Neural cell (in vitro differentiated cells): ENCODE data around the gene DCBLD2. TPM values are rescaled to one million over a fixed set of nuclear protein-coding genes. Genes with fewer than 3 reads are reported as not detected.
"Not testable (repeated sequence)": the region's sequence is repeated elsewhere in the genome, so short reads cannot be mapped to it uniquely, and the experiment has no call there.

Experiments used
- H2AFZ ChIP-seq: fragments of 200-600, 300-800 bp; sonication (generic), shearing (Covaris generic); 2 replicates; pipeline ENCODE4 v1.6.0; 2014; ENCODE audit warnings: low read depth, mild to moderate bottlenecking, antibody characterized with exemption, low read length, moderate library complexity
- H3F3A ChIP-seq: fragments of 200-600 bp; shearing (Covaris generic); 2 replicates; pipeline ENCODE4 v1.6.1; 2016; ENCODE audit warnings: mild to moderate bottlenecking, moderate library complexity, mixed read lengths, antibody characterized with exemption, low read length; ENCODE audit not compliant: insufficient read depth, poor library complexity, severe bottlenecking
- H3K27ac ChIP-seq: fragments of 200-600, 300-800 bp; sonication (generic), shearing (Covaris generic); 2 replicates; pipeline ENCODE4 v1.5.1; 2014; ENCODE audit warnings: mild to moderate bottlenecking, low read length, moderate library complexity
- H3K27me3 ChIP-seq: fragments of 300-800, 200-600 bp; sonication (generic), shearing (Covaris generic); 2 replicates; pipeline ENCODE4 v1.6.0; 2014; ENCODE audit warnings: mild to moderate bottlenecking, low read depth, low read length, moderate library complexity; ENCODE audit not compliant: insufficient read depth
- H3K36me3 ChIP-seq: fragments of 300-800, 200-600 bp; sonication (generic), shearing (Covaris generic); 2 replicates; pipeline ENCODE4 v1.5.1; 2014; ENCODE audit warnings: mild to moderate bottlenecking, antibody characterized with exemption, low read length, moderate library complexity; ENCODE audit not compliant: insufficient read depth
- H3K4me2 ChIP-seq: fragments of 300-800, 200-600 bp; sonication (generic), shearing (Covaris generic); 2 replicates; pipeline ENCODE4 v1.6.0; 2014; ENCODE audit warnings: mild to moderate bottlenecking, low read length
- H3K4me3 ChIP-seq: fragments of 300-800, 200-600 bp; sonication (generic), shearing (Covaris generic); 2 replicates; pipeline ENCODE4 v1.5.1; 2014; ENCODE audit warnings: mild to moderate bottlenecking, low read length, moderate library complexity
- H3K79me2 ChIP-seq: fragments of 200-600 bp; shearing (Covaris generic); replicated peaks from 2 replicates; pipeline ENCODE4 v1.6.0; 2014; ENCODE audit warnings: mild to moderate bottlenecking, low read length, moderate library complexity; ENCODE audit not compliant: insufficient read depth
- H3K9ac ChIP-seq: fragments of 300-800, 200-600 bp; sonication (generic), shearing (Covaris generic); 2 replicates; pipeline ENCODE4 v1.6.1; 2016; ENCODE audit warnings: mild to moderate bottlenecking, low read length, mixed read lengths
- H3K9me2 ChIP-seq: fragments of 200-600 bp; shearing (Covaris generic); 2 replicates; pipeline ENCODE4 v1.6.1; 2016; ENCODE audit warnings: mild to moderate bottlenecking, low read length, mixed read lengths; ENCODE audit not compliant: insufficient read depth
- H3K9me3 ChIP-seq: fragments of 200-600, 300-800 bp; sonication (generic), shearing (Covaris generic); 2 replicates; pipeline ENCODE4 v1.6.1; 2016; ENCODE audit warnings: mild to moderate bottlenecking, mixed run types, low read length, moderate library complexity, mixed read lengths
- H4K20me1 ChIP-seq: fragments of 200-600 bp; shearing (Covaris generic); 2 replicates; pipeline ENCODE4 v1.6.1; 2016; ENCODE audit warnings: mild to moderate bottlenecking, mixed run types; ENCODE audit not compliant: insufficient read depth
- CTCF ChIP-seq: fragments of 450-650 bp; IDR thresholded peaks from 2 replicates; pipeline ENCODE4 v1.5.1; 2014; ENCODE audit warnings: antibody characterized with exemption, mild to moderate bottlenecking, moderate library complexity; ENCODE audit not compliant: poor library complexity, severe bottlenecking
- EP300 ChIP-seq: fragments of 450-650 bp; conservative IDR thresholded peaks from 2 replicates; pipeline ENCODE4 v1.6.1; 2014; ENCODE audit warnings: antibody characterized with exemption, mild to moderate bottlenecking, moderate library complexity; ENCODE audit not compliant: poor library complexity, severe bottlenecking
- EZH2 ChIP-seq: fragments of 200-600, 300-800 bp; shearing (Covaris generic), sonication (generic); IDR thresholded peaks from 2 replicates; pipeline ENCODE4 v1.6.1; 2014; ENCODE audit warnings: antibody characterized with exemption, low read length, borderline replicate concordance, mild to moderate bottlenecking; ENCODE audit not compliant: insufficient read depth, poor library complexity, severe bottlenecking
- MXI1 ChIP-seq: fragments of 450-650 bp; conservative IDR thresholded peaks from 2 replicates; pipeline ENCODE4 v1.6.1; 2014; ENCODE audit warnings: antibody characterized with exemption, mild to moderate bottlenecking; ENCODE audit not compliant: poor library complexity, severe bottlenecking
- POLR2AphosphoS5 ChIP-seq: IDR thresholded peaks from 2 replicates; pipeline ENCODE4 v1.6.1; 2012
- RAD21 ChIP-seq: fragments of 450-650 bp; conservative IDR thresholded peaks from 2 replicates; pipeline ENCODE4 v1.6.1; 2014; ENCODE audit warnings: antibody characterized with exemption, mild to moderate bottlenecking, moderate library complexity
- REST ChIP-seq: IDR thresholded peaks from 2 replicates; pipeline ENCODE4 v1.6.1; 2012; ENCODE audit warnings: borderline replicate concordance
- SMC3 ChIP-seq: fragments of 450-650 bp; conservative IDR thresholded peaks from 2 replicates; pipeline ENCODE4 v1.6.1; 2014; ENCODE audit warnings: antibody characterized with exemption, mild to moderate bottlenecking, moderate library complexity; ENCODE audit not compliant: poor library complexity
- TAF1 ChIP-seq: IDR thresholded peaks from 2 replicates; pipeline ENCODE4 v1.6.1; 2012; ENCODE audit warnings: low read depth
- polyA plus RNA-seq: library from polyadenylated mRNA; depleted of rRNA; stranded (reverse); fragments of >200 nt; gene quantifications from 2 replicates; pipeline ENCODE4 v1.2.3, GENCODE V29; 2014

DCBLD2 gene
- polyA plus RNA-seq, 1 donor from 2014 or later: 69.0 TPM

DNA sequence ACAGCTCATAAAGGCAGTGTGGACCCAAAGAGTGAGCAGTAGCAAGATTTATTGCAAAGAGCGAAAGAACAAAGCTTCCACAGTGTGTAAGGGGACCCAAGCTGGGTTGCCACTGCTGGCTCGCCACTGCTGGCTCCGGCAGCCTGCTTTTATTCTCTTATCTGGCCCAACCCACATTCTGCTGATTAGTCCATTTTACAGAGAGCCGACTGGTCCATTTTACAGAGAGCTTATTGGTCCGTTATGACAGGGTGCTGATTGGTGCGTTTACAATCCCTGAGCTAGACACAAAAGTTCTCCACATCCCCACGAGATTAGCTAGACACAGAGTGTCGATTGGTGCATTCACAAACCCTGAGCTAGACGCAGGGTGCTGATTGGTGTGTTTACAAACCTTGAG is 44.2 kb downstream of the DCBLD2 start:
- H3K27ac ChIP-seq, H3K4me2 ChIP-seq, H4K20me1 ChIP-seq, H3K9ac ChIP-seq, H3K36me3 ChIP-seq, H3K4me3 ChIP-seq, H3K79me2 ChIP-seq, H3F3A ChIP-seq, H3K9me2 ChIP-seq, H2AFZ ChIP-seq, H3K27me3 ChIP-seq, H3K9me3 ChIP-seq: not testable (repeated sequence)

GRCh38 chr3:98856724-98857123 is 44.8 kb downstream of the DCBLD2 start:
- H3F3A ChIP-seq: no peaks in the 10 kb centered on the region
- H3K79me2 ChIP-seq: peaks cover 6% of the 10 kb centered on the region
- no peak overlapping the region for H3K4me3 ChIP-seq
- no peaks in the 10 kb centered on the region for H3K9me3 ChIP-seq
- H3K9me2 ChIP-seq: no peaks in the 10 kb centered on the region
- H3K36me3 ChIP-seq: peaks cover 5% of the 10 kb centered on the region
- TF ChIP-seq MXI1 (no peak), RAD21 (no peak), TAF1 (no peak), EP300 (no peak), POLR2AphosphoS5 (no peak), REST (no peak), CTCF (no peak), EZH2 (no peak)
- H3K4me2 ChIP-seq: no peak overlapping the region
- no peaks in the 10 kb centered on the region for H3K27me3 ChIP-seq
- no peak overlapping the region for H3K9ac ChIP-seq
- H3K27ac ChIP-seq: no peak overlapping the region
- no peaks in the 10 kb centered on the region for H4K20me1 ChIP-seq
- no peak overlapping the region for H2AFZ ChIP-seq

- no peak overlapping the region for H3K4me2 ChIP-seq
- no peak overlapping the region for H2AFZ ChIP-seq
- H3K9me3 ChIP-seq: no peaks in the 10 kb centered on the region
- H3K4me3 ChIP-seq: no peak overlapping the region
- no peak overlapping the region for H3K27ac ChIP-seq
- no peak overlapping the region for H3K9ac ChIP-seq
- TF ChIP-seq CTCF (no peak), MXI1 (no peak), EZH2 (no peak), POLR2AphosphoS5 (no peak), EP300 (no peak), RAD21 (no peak), REST (no peak), TAF1 (no peak), SMC3 (no peak)
- no peaks in the 10 kb centered on the region for H3K27me3 ChIP-seq
- peaks cover 5% of the 10 kb centered on the region for H3K36me3 ChIP-seq
- H3F3A ChIP-seq: no peaks in the 10 kb centered on the region
- peaks cover 6% of the 10 kb centered on the region for H3K79me2 ChIP-seq
- no peaks in the 10 kb centered on the region for H4K20me1 ChIP-seq
- no peaks in the 10 kb centered on the region for H3K9me2 ChIP-seq
Observed at GRCh38 chr3:98855806-98856400, 45.6 kb downstream of the DCBLD2 start.
